ENCODE results near the gene EPN1.

The EPN1 gene

DNA sequence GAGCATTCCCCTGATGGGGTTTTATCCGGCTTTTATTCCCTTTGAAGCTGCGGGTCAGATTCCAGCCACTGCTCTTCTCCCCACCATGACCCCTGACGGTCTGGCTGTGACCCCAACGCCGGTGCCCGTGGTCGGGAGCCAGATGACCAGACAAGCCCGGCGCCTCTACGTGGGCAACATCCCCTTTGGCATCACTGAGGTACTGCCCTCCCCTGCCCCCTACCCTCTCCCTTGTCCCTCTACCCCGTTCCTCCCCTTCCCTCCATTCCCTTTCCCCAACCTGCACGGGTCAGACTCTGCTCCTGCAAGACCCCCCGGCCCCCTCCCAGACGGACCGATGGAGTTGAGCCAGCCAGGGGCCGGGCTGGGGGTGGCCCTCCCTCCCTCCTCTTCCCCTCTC lies 14.0 kb upstream of the EPN1 start:
- no peak for DNase-seq (ENCODE audit: low spot score)

DNA sequence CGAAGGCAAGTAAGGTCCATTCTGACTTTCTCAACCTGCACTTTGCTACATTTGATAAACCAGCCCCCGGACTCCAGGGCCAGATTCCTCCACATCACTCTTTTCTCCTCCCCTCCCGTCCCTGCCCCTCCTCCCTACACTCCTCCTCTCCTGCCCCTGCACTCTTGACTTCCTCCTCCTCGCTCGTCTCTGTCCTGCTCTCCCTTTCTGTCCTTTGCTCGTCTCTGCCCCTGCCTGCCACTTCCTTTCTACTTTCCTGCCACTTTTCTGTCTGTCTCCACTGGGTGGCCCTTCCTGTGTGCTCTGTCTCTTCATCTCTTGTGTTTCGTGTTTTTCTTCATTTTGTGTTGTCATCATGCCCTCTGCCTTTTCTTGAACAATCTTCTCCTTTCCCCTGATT lies 13.2 kb upstream of the EPN1 start:
- DNase-seq (ENCODE audit: low spot score), result no peak

DNA sequence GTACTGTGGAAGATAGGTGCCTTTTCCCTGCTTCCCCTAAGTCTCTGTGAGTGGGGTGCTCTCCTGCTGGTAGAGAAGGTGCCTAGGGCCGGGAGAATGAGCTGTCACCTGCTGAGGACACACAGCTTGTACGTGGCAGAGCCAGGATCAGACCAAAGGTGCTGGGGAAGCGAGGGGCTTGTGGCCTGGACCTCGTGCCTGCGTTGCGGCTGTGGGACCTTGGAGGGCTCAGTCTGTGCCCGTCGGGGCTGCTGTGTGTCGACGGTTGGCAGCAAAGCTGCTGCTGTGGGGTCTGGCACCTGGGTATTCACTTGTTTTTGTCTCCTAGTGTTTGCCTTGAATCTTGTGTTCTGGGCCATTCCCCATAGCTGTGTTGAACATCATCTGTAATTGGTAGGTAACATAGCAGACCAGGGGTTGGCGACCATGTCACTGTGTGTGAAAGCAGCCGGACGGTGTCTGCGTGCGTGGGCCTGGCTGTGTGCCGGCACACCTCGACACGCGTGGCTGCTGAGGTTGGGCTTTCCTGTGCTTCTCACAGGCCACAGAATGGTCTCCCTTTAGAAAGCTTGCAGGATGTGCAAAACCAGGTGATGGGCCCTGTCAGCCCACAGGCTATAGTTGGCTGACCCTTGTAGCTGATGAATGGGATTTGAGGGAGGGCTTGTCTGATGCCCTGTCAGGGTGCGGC lies 11.0 kb upstream of the EPN1 start:
- no peak for DNase-seq (ENCODE audit: low spot score)

DNA sequence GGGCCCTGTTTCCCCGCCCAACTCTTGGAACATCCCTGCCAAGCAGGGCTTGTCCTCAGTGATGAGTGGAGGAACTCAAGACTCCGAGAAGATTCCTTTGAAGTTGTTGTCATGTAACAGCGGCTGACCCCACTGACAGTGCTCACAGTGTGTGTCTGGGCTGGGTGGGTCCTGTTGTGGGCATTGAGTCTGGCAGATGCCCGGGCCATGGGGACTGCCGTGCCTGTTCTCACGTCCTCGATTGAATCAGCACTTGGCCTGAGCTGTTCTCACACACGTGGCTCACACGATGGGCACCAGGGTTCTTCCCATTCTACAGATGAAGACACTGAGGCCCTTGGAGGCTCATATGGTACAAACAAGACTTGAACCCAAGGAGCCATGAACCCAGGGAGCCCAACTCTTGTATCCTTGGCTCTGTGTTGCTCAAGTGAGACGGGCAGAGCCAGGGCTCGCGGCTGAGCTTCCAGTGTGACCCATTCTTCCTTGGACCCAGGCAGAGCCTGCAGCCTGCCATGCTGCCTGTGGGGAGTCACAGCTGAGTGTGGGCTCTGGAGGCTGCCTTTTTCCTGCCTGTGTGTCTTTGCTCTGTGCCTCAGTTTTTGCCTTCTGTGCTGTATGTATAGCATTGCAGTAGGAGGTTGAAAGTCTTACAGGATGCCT lies 8.6 kb upstream of the EPN1 start:
- no peak for DNase-seq (ENCODE audit: low spot score)

DNA sequence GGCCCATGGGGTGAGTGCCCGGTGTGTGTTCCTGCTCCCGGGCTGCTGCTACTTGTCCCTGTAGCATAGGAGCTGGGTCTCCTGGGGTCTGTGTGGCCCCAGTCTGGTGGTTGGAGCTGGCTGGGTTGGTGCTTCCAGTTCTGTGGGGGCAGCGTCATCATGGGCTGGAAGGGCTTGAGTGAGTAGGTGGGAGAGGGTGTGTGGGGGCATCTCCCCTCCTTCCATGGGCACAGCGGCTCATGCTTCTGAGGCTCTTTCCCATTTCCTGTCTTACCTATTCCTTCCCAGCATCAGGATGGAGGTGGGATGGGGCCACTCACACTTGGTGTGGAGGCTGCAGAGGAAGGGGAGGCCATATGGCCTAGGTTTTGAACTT lies 8.0 kb upstream of the EPN1 start:
- no peak for DNase-seq (ENCODE audit: low spot score)

DNA sequence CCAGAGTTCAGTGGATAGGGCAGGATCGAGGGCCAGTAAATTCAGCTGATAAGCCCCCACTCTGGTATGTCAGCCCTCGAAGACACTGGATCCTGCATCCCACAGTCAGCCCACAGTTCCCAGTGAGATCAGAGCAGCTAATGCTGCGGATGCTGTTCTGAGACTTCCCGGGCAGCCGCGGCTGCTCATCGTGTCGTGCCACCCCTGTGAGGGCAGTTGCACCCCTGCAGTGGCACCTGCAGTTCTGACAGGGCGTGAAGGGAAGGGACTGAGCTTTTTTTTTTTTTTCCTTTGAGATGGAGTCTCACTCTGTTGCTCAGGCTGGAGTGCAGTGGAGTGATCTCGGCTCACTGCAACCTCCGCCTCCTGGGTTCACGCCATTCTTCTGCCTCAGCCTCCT lies 7.5 kb upstream of the EPN1 start:
- no peak for DNase-seq (ENCODE audit: low spot score)

DNA sequence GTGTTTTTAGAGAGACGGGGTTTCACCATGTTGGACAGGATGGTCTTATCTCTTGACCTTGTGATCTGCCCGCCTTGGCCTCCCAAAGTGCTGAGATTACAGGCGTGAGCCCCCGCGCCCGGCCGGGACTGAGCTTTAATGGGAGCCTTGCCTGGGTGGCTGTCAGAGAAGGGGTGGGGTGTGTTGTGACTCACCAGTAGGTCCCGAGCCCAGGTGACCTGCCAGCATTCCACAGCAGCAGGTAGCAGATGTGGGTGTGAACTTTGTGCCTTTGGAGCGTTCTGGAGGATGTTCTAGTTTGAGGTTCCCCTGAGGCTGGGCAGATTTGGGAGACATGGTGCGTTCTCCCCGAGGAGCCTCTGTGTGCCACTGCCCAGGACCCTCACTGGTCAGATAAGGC lies 7.1 kb upstream of the EPN1 start:
- no peak for DNase-seq (ENCODE audit: low spot score)

DNA sequence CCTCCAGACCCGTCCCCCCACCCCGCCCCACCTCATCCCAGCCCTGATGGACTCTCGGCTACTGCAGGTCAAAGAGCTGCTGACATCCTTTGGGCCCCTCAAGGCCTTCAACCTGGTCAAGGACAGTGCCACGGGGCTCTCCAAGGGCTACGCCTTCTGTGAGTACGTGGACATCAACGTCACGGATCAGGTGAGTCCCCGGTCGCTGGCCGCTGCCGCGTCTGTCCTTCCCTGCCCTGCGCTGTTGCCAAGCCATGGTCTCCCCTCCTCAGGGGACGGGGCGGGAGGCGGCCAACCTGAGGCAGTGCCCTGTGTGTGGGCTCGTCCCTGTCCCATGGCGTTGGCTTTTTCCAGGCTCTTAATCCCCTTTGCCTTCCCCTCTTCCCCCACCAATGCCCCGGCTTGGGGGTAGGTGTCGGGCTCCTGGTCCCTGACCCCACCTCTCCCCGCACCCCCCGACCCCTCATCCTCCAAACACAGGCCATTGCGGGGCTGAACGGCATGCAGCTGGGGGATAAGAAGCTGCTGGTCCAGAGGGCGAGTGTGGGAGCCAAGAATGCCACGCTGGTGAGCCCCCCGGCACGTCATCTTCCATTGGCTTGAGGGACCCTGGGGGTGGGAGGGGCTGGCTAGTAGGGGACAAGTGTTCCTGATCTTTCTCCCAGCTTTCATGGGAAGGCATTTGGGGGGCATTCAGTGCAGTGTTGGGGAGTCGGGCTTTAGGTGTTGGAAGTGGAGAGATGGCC lies 6.2 kb upstream of the EPN1 start:
- DNase-seq (ENCODE audit: low spot score), result no peak

DNA sequence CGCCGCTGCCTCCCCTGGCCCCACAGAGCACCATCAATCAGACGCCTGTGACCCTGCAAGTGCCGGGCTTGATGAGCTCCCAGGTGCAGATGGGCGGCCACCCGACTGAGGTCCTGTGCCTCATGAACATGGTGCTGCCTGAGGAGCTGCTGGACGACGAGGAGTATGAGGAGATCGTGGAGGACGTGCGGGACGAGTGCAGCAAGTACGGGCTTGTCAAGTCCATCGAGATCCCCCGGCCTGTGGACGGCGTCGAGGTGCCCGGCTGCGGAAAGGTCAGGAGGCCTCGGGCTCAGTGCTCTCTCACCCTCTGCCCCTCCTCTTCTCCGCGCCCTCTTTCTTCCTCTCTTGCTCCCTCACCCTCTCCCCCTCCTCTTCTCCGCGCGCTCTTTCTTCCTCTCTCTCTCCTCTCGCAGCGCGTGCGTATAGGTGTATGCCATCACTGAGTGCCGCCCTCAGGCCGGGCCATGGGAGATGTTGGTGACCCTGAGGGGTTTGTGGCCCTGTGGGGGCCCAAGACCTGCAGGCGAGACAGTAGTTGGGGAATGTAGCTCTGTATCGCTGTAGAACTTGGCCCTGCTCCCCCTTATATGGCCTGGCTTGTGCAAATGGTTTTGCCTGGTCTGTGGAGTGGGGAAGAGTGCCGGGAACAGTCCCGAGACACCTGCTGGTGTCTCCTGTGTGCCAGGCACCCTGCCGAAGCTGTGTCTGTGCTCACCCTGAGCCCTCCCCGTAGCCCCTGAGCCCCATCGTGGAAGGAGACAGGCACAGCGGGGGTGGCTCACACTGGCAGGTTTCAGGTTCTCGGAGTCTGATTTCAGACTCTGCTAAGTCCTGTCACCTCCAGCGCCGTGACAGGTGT lies 5.4 kb upstream of the EPN1 start:
- no peak for DNase-seq (ENCODE audit: low spot score)

DNA sequence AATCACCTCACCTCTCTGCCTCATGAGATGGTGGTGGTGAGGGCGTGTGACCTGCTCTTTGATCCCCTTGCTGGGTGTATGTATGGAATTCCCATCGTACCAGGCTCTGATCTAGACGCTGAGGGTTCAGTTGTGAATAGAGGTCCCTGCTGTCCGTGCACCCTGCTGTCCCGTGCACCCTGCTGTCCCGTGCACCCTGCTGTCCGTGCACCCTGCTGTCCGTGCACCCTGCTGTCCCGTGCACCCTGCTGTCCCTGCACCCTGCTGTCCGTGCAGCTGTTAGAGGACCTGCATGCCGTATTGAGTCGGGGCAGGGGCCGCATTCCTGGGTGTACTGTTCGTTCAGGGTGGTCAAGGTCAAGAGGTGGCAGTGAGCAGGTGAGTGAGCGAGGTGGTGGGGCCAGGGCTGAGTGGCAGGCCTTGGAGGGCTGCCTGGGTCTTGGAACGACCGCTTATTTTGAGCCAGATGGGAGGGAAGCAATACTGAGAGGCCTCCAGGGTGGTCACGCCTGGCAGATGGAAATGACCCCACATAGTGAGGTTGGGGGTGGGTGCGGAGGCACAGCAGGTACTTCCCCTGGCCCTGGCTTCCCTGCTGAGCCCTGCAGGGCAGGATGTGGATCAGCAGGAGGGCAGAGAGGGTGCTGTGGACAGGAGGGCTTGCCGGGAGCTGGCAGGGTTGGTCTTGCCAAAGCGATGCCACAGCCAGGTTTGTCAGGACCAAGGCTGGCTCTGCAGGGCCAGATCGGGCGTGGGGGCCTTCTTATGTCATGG lies 4.6 kb upstream of the EPN1 start:
- DNase-seq (ENCODE audit: low spot score), result peak; percentile 35

DNA sequence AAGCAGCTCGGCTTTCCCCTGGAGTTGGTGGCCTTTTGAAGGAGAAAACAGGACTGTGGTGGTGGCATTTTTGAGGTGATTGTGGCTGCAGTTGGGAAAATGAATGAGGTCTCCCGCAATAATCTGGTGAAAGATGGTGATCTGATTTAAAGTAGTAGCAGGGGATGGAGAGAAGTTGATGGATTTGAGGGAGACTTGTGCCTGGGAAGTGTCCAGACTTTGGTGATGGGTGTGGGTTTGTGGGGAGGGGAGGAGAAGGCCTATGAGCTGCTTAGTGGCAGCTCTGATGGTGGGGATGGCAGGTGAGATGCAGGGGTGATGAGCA lies 4.0 kb upstream of the EPN1 start:
- DNase-seq (ENCODE audit: low spot score), result no peak

DNA sequence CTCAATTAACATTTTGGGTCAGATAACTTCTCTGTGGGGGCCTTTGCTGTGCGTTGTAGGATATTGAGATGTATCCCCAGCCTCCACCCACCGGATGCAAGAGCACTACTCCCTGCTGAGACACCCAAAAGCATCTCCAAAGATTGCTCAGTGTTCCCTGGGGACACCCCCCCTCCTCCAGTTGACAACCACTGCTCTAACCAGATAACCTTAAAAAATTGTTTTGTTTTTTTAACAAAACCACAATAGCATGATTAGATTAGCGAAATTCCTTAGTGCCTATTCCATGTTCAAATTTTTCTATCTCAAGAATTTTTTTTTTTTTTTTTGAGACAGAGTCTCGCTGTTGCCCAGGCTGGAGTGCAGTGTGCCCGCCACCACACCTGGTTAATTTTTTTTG lies 2.6 kb upstream of the EPN1 start:
- DNase-seq (ENCODE audit: low spot score), result no peak

DNA sequence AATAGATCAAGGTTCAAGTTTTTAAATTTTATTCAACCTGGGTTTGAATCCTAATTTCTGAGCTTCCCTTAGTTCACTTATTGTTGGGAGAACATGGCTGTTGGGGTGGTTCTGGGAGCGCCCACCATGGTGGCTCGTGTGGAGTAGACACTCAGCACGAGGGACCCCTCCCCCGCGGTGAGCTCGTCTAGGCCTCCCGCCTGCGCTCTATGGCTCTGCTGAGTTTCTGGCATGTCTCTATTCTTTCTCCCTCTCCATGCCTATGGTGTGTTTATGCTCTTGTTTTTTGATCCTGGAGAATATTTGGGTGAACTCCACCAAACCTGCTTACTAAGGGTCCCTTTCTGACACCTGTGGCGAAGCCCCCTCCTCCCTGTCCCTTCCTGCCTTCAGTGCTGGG lies 1.6 kb upstream of the EPN1 start:
- DNase-seq (ENCODE audit: low spot score), result no peak

DNA sequence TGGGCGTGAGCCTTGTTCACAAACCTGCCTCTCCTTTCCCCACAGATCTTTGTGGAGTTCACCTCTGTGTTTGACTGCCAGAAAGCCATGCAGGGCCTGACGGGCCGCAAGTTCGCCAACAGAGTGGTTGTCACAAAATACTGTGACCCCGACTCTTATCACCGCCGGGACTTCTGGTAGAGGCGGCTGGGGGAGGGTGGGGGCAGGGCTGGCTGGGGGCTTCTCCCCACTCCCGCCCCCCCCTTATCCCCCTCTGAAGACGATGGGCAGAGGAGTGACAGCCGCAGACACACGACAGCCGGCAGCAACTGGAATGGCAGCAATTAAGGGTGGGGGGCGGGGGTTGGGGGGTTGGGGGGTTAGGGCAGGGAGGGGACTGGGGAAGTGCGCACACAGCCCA lies 1.1 kb upstream of the EPN1 start:
- DNase-seq (ENCODE audit: low spot score), result no peak

DNA sequence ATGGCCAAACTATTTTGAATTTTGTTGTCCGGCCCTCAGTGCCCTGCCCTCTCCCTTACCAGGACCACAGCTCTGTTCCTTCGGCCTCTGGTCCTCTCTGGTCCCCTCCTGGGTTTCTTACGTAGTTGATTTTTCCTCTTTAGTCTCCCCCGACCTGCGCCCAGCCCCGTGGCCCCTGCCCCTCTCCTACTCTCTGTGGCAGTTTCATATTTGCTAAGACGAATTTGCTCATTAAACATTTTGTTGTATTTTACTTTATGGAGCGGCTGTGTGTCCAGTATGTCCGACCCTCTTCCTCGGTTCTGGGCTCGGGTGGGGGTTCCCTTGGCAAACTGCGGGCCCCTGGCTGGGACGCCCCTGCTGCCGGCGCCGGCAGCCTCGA lies 576 bp upstream of the EPN1 start:
- DNase-seq (ENCODE audit: low spot score), result no peak

DNA sequence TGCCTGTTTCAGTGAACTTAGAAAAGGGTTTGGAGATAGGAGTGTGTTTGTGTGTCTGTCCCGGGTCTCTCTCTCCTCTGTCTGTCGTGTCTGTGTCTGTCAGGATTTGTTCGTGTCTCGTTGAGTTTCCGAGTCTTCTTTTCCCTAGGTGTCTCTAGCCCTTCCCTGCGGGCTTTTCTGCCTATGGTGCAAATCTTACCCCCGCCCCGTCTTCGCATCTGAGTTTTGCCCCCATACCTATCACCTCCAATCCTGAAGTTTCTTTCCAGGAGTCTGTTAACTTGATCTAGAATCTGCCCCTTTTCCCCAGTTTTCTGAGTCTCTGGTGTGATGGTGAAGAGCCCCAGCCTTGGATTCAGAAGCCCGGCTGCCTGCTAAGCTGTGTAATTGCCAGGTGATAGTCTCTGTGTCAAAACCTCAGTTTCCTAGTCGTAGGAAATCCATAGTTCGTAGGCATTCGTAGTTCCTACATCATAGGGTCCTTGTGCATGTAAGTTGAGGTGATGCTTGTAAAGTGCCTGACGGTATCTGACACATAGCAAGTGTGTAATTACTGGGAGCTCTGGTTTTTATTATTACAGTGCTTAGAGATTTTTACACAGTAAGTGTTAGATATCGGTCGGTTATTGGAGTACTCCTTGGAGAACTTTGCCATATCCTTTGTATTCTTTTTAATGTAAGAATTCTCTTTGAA lies 782 bp downstream of the EPN1 start:
- DNase-seq (ENCODE audit: low spot score), result no peak

DNA sequence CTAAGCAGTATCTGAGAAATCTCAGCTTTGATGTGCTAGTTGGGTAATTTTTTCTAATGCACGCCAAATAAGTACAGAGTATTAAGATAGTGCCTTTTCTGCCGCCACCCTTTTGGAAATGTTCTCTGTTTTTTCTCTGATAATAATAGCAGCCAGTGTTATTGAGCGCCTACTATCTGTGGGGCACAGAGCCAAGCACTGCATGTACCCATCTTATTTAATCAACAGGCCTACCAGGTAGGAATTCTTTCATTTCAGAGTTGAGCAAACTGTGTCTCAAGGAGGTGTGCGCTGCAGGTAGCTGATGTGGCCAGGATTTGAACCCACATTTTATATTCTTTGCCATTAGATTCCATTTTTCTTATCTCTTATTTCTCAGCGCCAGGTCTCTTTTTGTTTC lies 1.4 kb downstream of the EPN1 start:
- DNase-seq (ENCODE audit: low spot score), result no peak

DNA sequence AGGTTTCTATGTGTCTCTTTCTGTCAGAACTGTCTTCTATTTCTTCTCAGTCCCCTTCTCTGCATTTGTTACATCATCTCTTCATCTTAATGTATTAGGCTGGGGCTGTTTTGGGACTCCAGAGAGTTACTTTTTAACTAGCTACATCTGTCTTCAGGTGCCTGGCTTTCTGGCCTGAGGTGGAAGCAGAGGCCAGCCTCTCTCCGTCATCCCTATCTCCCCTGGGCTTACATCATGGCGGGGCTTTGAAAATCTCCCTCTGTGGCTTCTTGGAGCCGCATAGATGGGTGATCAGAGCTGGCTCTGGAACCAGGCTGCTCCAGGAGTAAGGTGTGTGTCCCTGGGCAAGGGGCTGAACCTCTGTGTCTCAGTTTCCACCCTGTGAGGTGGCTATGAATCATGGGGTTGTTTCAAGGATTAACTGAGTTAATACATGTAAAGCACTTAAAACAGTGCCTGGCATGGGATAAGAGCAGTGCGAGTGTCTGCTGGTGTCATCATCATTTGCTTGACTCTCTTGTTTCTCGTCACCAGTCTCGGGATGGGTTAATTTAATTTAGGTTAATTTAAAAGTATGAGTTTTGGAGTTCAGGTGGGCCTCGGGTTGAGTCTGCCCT lies 2.0 kb downstream of the EPN1 start:
- DNase-seq (ENCODE audit: low spot score), result no peak

DNA sequence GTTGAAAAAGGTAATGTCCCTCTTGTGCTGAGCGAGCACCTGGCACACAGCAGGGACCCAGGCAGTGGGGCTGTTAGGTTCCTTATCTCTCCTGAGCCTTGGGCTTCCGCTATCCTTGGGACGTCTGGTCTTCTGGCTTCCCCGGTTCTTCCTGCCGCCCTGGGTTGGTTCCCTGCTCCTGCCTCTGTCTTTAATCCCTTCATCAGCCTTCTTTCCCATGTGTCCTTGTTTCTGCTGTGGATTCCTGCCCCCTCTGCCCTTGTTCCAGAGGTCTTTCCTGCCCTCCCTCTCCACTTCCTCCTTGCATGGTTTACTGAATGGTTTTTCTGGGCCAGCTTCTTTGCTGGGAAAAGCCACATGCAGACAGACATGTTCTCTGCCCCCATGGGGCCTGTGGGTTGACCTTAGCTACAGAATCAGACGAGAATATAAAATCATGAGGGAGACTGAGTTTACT lies 2.6 kb downstream of the EPN1 start:
- no peak for DNase-seq (ENCODE audit: low spot score)

DNA sequence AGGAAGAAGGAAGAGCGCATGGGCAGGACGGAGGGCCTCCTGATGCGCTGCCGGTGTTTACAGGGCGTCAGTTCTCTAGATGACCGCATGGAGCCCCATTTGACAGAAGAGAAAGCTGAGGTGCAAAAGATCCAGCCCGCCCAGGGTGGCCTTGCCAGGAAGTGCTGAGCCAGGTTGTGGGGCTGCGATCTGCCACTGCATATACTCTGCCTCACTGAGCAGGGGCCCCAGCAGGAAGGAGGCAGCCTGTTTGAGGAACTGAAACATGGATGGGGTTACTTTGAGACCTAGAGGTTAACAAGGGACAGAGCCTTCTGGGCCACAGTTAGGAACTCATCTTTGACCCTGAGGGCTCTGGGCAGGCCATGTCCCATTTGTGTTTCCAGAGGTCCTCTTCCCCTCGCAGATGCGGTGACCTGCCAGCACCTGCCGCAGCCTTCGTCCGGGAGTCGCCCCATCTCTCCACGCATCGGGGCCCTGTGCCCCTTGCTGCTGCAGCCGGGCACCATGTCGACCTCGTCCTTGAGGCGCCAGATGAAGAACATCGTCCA lies 3.2 kb downstream of the EPN1 start:
- no peak for DNase-seq (ENCODE audit: low spot score)
